WTC11 (cell line): Measurements from ENCODE around the gene PPP3CA. TPM values are rescaled to one million over a fixed set of nuclear protein-coding genes. Genes with fewer than 3 reads are reported as not detected.

Experiments used
- ATAC-seq: fragments of 200-7000 bp; cut with Tn5 transposase; 2 replicates; pipeline ENCODE4 v1.10.0; 2021; ENCODE audit warnings: mild to moderate bottlenecking, moderate library complexity
- CTCF ChIA-PET: fragments of 300-600 bp; sonication (Branson Sonifier 250); formaldehyde crosslinking; loops from one replicate; lab custom pipeline; 2021; ENCODE audit warnings: antibody characterized with exemption; lab: Charles Lee
- POLR2A ChIA-PET: fragments of 350-600 bp; sonication (Branson Sonifier 250); formaldehyde crosslinking; loops from one replicate; lab custom pipeline; 2021; ENCODE audit warnings: antibody characterized with exemption; lab: Charles Lee
- DNase-seq: peaks from one replicate; pipeline ENCODE4 v3.0.0; 2021; ENCODE audit warnings: low spot score
- H3K27ac Mint-ChIP-seq: 2 replicates; pipeline ENCODE4 v1.8.0; 2021; ENCODE audit warnings: mixed read lengths
- H3K27me3 Mint-ChIP-seq: 2 replicates; pipeline ENCODE4 v1.8.0; 2021; ENCODE audit warnings: low read depth, mild to moderate bottlenecking, moderate library complexity, mixed read lengths
- H3K36me3 Mint-ChIP-seq: 2 replicates; pipeline ENCODE4 v1.8.0; 2021; ENCODE audit warnings: mixed read lengths
- H3K4me1 Mint-ChIP-seq: 2 replicates; pipeline ENCODE4 v1.8.0; 2022; ENCODE audit warnings: mixed read lengths
- H3K4me3 Mint-ChIP-seq: 2 replicates; pipeline ENCODE4 v1.8.0; 2021; ENCODE audit warnings: mild to moderate bottlenecking, moderate library complexity, mixed read lengths
- H3K9me3 Mint-ChIP-seq: 2 replicates; pipeline ENCODE4 v1.8.0; 2021; ENCODE audit warnings: mixed read lengths
- AFF4 ChIP-seq: sonication (generic); formaldehyde crosslinking; IDR thresholded peaks from 2 replicates; pipeline ENCODE4 v1.8.1; 2023; ENCODE audit warnings: mild to moderate bottlenecking, missing genetic modification reagents, borderline replicate concordance
- ATF2 ChIP-seq: sonication (generic); formaldehyde crosslinking; IDR thresholded peaks from 2 replicates; pipeline ENCODE4 v1.8.1; 2022; ENCODE audit warnings: low read depth, missing genetic modification reagents, borderline replicate concordance
- CREB1 ChIP-seq: sonication (generic); formaldehyde crosslinking; IDR thresholded peaks from 2 replicates; pipeline ENCODE4 v1.8.0; 2023; ENCODE audit warnings: mild to moderate bottlenecking, missing genetic modification reagents
- CTCF ChIP-seq: fragments of 200-600 bp; IDR thresholded peaks from 2 replicates; pipeline ENCODE4 v1.8.0; 2022; ENCODE audit warnings: antibody characterized with exemption
- E2F1 ChIP-seq: sonication (generic); formaldehyde crosslinking; IDR thresholded peaks from 2 replicates; pipeline ENCODE4 v1.8.0; 2022; ENCODE audit warnings: mild to moderate bottlenecking, missing genetic modification reagents
- E2F5 ChIP-seq: sonication (generic); formaldehyde crosslinking; IDR thresholded peaks from 2 replicates; pipeline ENCODE4 v1.8.1; 2022; ENCODE audit warnings: mild to moderate bottlenecking, moderate library complexity, missing genetic modification reagents
- GABPB1 ChIP-seq: sonication (generic); formaldehyde crosslinking; IDR thresholded peaks from 2 replicates; pipeline ENCODE4 v1.8.1; 2023; ENCODE audit warnings: mild to moderate bottlenecking, missing genetic modification reagents
- GRHL2 ChIP-seq: fragments of 250-450 bp; sonication (Bioruptor Pico); IDR thresholded peaks from 2 replicates; pipeline ENCODE4 v1.8.0; 2022; ENCODE audit warnings: mild to moderate bottlenecking, moderate library complexity; ENCODE audit not compliant: insufficient replicate concordance, severe bottlenecking
- IRF2 ChIP-seq: sonication (generic); formaldehyde crosslinking; IDR thresholded peaks from 2 replicates; pipeline ENCODE4 v1.8.0; 2022; ENCODE audit warnings: low read depth, missing genetic modification reagents, borderline replicate concordance
- JAZF1 ChIP-seq: fragments of 250-450 bp; sonication (Bioruptor Pico); IDR thresholded peaks from 2 replicates; pipeline ENCODE4 v1.9.0; 2021; ENCODE audit warnings: moderate library complexity, mild to moderate bottlenecking, inconsistent platforms
- MLX ChIP-seq: sonication (generic); formaldehyde crosslinking; IDR thresholded peaks from 2 replicates; pipeline ENCODE4 v1.8.1; 2023; ENCODE audit warnings: mild to moderate bottlenecking, missing genetic modification reagents, moderate library complexity
- NFATC4 ChIP-seq: fragments of 250-450 bp; sonication (Bioruptor Pico); IDR thresholded peaks from 2 replicates; pipeline ENCODE4 v1.9.0; 2021; ENCODE audit warnings: mild to moderate bottlenecking
- NR2C2 ChIP-seq: sonication (generic); formaldehyde crosslinking; IDR thresholded peaks from 2 replicates; pipeline ENCODE4 v1.8.0; 2022; ENCODE audit warnings: mild to moderate bottlenecking, missing genetic modification reagents
- OVOL2 ChIP-seq: fragments of 250-450 bp; sonication (Bioruptor Pico); IDR thresholded peaks from 2 replicates; pipeline ENCODE4 v1.9.0; 2021; ENCODE audit warnings: mild to moderate bottlenecking, borderline replicate concordance
- PRDM15 ChIP-seq: sonication (generic); formaldehyde crosslinking; IDR thresholded peaks from 2 replicates; pipeline ENCODE4 v1.8.0; 2022; ENCODE audit warnings: missing genetic modification reagents
- RELA ChIP-seq: sonication (generic); formaldehyde crosslinking; IDR thresholded peaks from 2 replicates; pipeline ENCODE4 v1.8.1; 2022; ENCODE audit warnings: missing genetic modification reagents, mild to moderate bottlenecking, borderline replicate concordance
- TEAD4 ChIP-seq: sonication (generic); formaldehyde crosslinking; IDR thresholded peaks from 2 replicates; pipeline ENCODE4 v1.8.0; 2022; ENCODE audit warnings: mild to moderate bottlenecking, missing genetic modification reagents
- ZNF317 ChIP-seq: sonication (generic); formaldehyde crosslinking; IDR thresholded peaks from 2 replicates; pipeline ENCODE4 v1.8.1; 2023; ENCODE audit warnings: low read depth, mild to moderate bottlenecking, moderate library complexity, missing genetic modification reagents, borderline replicate concordance
- total RNA-seq: library from RNA; stranded (reverse); gene quantifications from 3 replicates; pipeline ENCODE4 v1.2.3, GENCODE V29; 2021

PPP3CA gene
- total RNA-seq, 1 experiment from 2014 or later, result 41.6 TPM

GRCh38 chr4:101192244-101192643 is 155.1 kb downstream of the PPP3CA start (continued):
- no peak for TF ChIP-seq E2F1 (CRISPR knock-in tag)
- TF ChIP-seq RELA (CRISPR knock-in tag), result no peak
- TF ChIP-seq GRHL2 (CRISPR knock-in tag), result no peak
- TF ChIP-seq IRF2, result no peak
- TF ChIP-seq MLX (CRISPR knock-in tag), result no peak
- TF ChIP-seq JAZF1, result no peak
- TF ChIP-seq, all 79 proteins: peak for 0

GRCh38 chr4:101191302-101192098 is 155.8 kb downstream of the PPP3CA start:
- ChIA-PET CTCF (interaction anchor here (0.7 kb wide), 1 partner anchor 1109 kb away, joined by 4 read pairs; no protein-coding TSS in a partner anchor), POLR2A (no interaction called here)

More at GRCh38 chr4:101191302-101192098, 155.8 kb downstream of the PPP3CA start:
- ATAC-seq, result peak; percentile 97
- Mint-ChIP-seq H3K36me3 (peaks cover 2% of the 10 kb centered on the region; the same call in 1 of the 2 replicates), H3K4me1 (peaks cover 39% of the 10 kb centered on the region), H3K27me3 (no peaks in the 10 kb centered on the region), H3K9me3 (no peaks in the 10 kb centered on the region)
- DNase-seq, result peak; percentile 28
- TF ChIP-seq ATF2 (CRISPR knock-in tag) (no peak), TEAD4 (CRISPR knock-in tag) (no peak), IRF2 (no peak), OVOL2 (no peak), E2F5 (CRISPR knock-in tag) (no peak), NR2C2 (CRISPR knock-in tag) (no peak), AFF4 (CRISPR knock-in tag) (no peak), NFATC4 (CRISPR knock-in tag) (no peak), JAZF1 (no peak), ZNF317 (CRISPR knock-in tag) (no peak), E2F1 (CRISPR knock-in tag) (no peak), CREB1 (CRISPR knock-in tag) (no peak), PRDM15 (CRISPR knock-in tag) (no peak), GABPB1 (CRISPR knock-in tag) (no peak), CTCF (no peak)
- TF ChIP-seq, all 79 proteins: peak for 0
- peak overlapping the region; percentile 77 for H3K27ac Mint-ChIP-seq
- no peak overlapping the region for H3K4me3 Mint-ChIP-seq
